ENCODE measurements around the gene DLL3. TPM values are rescaled to one million over a fixed set of nuclear protein-coding genes. Genes with fewer than 3 reads are reported as not detected.

DLL3 gene
- 9.5 TPM for total RNA-seq

GRCh38 chr19:39498798-39499642, at the start of gene DLL3:
Gene DLL3 (plus strand): TSS chr19:39498947. CDS start chr19:39498975, 28 bp downstream.

GRCh38 chr19:39480337-39481228, 18.2 kb upstream of the DLL3 start, which contains the start of gene TIMM50:
Gene TIMM50 (plus strand): TSS chr19:39480838. CDS start chr19:39480854, 16 bp downstream.

GRCh38 chr19:39514840-39515550, 16.2 kb downstream of the DLL3 start, which contains the start of gene SELENOV:
Gene SELENOV (plus strand): TSS chr19:39515139. CDS start chr19:39515213, 74 bp downstream.

GRCh38 chr19:39532233-39533002, 33.7 kb downstream of the DLL3 start, which contains the start of gene EID2B:
Gene EID2B (minus strand): TSS chr19:39532852. CDS start chr19:39532802, 50 bp downstream.

GRCh38 chr19:39539518-39540332, 41.0 kb downstream of the DLL3 start, which contains the start of gene EID2:
Gene EID2 (minus strand): TSS chr19:39540161. CDS start chr19:39540079, 82 bp downstream.

Other genes with a start within 250 kb of the DLL3 start
- gene IFNL2, start 230.6 kb upstream of the DLL3 start, total RNA-seq, result not detected
- gene IFNL1, start 202.5 kb upstream of the DLL3 start, total RNA-seq, result not detected
- 20.6 TPM for gene LRFN1, start 178.1 kb upstream of the DLL3 start, total RNA-seq
- 7.3 TPM for gene GMFG, start 162.9 kb upstream of the DLL3 start, total RNA-seq
- 81.2 TPM for gene SAMD4B, start 156.5 kb upstream of the DLL3 start, total RNA-seq
- 34.6 TPM for gene PAF1, start 107.8 kb upstream of the DLL3 start, total RNA-seq
- gene MED29, start 107.6 kb upstream of the DLL3 start, total RNA-seq, result 19.4 TPM
- 23.1 TPM for gene ZFP36, start 92.1 kb upstream of the DLL3 start, total RNA-seq
- gene PLEKHG2, start 86.3 kb upstream of the DLL3 start, total RNA-seq, result 34.6 TPM
- 77.1 TPM for gene RPS16, start 63.0 kb upstream of the DLL3 start, total RNA-seq
- 76.5 TPM for gene SUPT5H, start 53.4 kb upstream of the DLL3 start, total RNA-seq
- 46.6 TPM for gene TIMM50, start 18.1 kb upstream of the DLL3 start, total RNA-seq
- gene SELENOV, start 16.2 kb downstream of the DLL3 start, total RNA-seq, result 1.7 TPM
- gene EID2B, start 33.9 kb downstream of the DLL3 start, total RNA-seq, result 14.8 TPM
- gene EID2, start 41.2 kb downstream of the DLL3 start, total RNA-seq, result 14.2 TPM
- gene LGALS13, start 103.6 kb downstream of the DLL3 start, total RNA-seq, result not detected
- not detected for gene LGALS16, start 157.0 kb downstream of the DLL3 start, total RNA-seq
- not detected for gene LGALS14, start 205.5 kb downstream of the DLL3 start, total RNA-seq
- gene CLC, start 239.1 kb downstream of the DLL3 start, total RNA-seq, result not detected